ENCODE measurements around the gene COL4A4. TPM values are rescaled to one million over a fixed set of nuclear protein-coding genes. Genes with fewer than 3 reads are reported as not detected.
A peak's percentile ranks its signal among the peaks of the same experiment; 100 is the strongest.

COL4A4 gene
- total RNA-seq, 2 experiments from 2014 or later, result 0.06 to 0.15 TPM

DNA sequence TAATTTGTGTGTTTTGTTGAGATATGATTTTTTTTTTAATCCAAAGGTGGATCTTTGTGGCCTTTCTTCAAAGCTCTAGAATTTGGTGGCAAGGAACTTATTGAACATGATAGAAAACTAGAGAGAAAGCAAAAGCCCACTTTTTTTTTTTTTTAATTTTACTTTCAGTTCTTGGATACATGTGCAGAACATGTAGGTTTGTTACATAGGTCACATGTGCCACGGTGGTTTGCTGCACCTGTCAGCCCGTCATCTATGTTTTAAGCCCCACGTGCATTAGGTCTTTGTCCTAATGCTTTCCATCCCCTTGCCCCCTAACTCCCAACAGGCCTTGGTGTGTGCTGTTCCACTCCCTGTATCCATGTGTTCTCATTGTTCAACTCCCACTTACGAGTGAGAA lies 192.2 kb downstream of the COL4A4 start:
- no peak for DNase-seq
- Mint-ChIP-seq H3K4me3 (peak overlapping the region; percentile 62), H3K36me3 (ENCODE audit: low read depth) (peaks cover 2% of the 10 kb centered on the region), H3K27me3 (no peaks in the 10 kb centered on the region), H3K4me1 (peaks cover 42% of the 10 kb centered on the region), H3K27ac (peak overlapping the region; percentile 92), H3K9me3 (peaks cover 5% of the 10 kb centered on the region)
- CTCF ChIA-PET, result interaction anchor here (0.6 kb wide), 2 partner anchors 19 to 59 kb away, joined by 5 read pairs; no protein-coding TSS in a partner anchor
- POLR2A ChIA-PET, result no interaction called here

DNA sequence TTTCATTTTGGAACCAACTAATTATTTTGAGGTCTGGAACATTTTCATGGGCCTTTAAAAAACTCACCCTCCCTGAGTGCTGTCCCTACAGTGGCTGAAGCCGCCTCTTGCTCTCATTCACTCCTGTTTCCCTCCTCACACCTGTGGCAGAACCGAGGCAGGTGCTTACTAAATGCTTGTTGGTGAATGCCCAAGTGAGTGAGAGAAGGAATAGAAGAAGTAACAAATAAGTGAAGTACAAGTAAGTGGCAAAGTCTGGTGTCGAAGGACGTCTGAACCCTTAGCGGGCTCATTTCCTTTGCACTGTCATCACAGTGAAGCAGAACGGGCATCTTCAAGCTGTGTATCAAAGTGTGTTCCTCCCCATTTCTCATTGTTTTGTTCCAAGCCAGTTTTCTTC lies 192.9 kb downstream of the COL4A4 start:
- ChIA-PET POLR2A (no interaction called here), CTCF (interaction anchor here (0.6 kb wide), 2 partner anchors 19 to 59 kb away, joined by 5 read pairs; no protein-coding TSS in a partner anchor)
- peak overlapping the region; percentile 62 for H3K4me3 Mint-ChIP-seq
- H3K27ac Mint-ChIP-seq, result peak overlapping the region; percentile 92
- H3K9me3 Mint-ChIP-seq, result peaks cover 5% of the 10 kb centered on the region
- H3K27me3 Mint-ChIP-seq, result no peaks in the 10 kb centered on the region
- H3K4me1 Mint-ChIP-seq, result peaks cover 42% of the 10 kb centered on the region
- H3K36me3 Mint-ChIP-seq (ENCODE audit: low read depth), result peaks cover 2% of the 10 kb centered on the region
- DNase-seq, result peak; percentile 11

GRCh38 chr2:226970362-226970761 lies 193.6 kb downstream of the COL4A4 start:
- CTCF ChIA-PET, result no interaction called here
- DNase-seq, result no peak

DNA sequence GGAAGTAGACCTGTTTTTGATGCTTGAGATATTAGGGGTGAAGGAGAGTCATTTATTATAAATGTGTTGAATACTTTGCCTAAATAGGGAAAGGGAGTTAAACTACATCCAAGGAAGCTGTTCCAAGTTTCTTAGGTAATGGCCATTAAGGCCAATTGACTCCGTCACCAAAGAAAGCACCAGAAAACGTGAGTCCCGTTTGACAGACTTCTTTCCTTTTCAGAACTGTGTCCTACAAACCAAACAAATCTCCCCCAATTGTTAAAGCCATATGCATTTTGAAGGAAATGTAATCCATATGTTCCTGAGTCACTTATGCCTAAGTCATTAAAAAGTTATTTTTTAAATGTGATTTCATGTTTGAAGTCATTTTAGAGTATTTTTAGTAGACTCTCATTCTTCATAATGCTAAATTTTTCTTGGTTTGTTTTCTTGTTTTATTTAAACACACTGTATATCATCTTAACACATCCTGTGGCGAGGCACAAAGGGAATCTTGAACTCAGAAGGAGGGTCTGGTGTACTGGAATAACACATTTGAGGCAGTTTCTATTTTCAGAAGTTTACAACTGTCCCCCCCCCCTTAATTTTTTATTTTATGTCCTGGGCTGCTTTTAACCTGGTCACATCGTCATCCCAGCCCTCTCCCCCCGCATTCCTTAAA lies 194.5 kb downstream of the COL4A4 start:
- Mint-ChIP-seq H3K27ac (peak overlapping the region; percentile 92), H3K9me3 (peaks cover 5% of the 10 kb centered on the region), H3K36me3 (ENCODE audit: low read depth) (no peaks in the 10 kb centered on the region), H3K4me3 (no peak overlapping the region), H3K4me1 (peaks cover 42% of the 10 kb centered on the region), H3K27me3 (no peaks in the 10 kb centered on the region)
- no peak for DNase-seq
- ChIA-PET POLR2A (interaction anchor here (0.7 kb wide), 1 partner anchor 170 kb away, joined by 4 read pairs; the partner anchor contains the start of gene IRS1), CTCF (no interaction called here)

More at GRCh38 chr2:226970362-226970761, 193.6 kb downstream of the COL4A4 start:
- POLR2A ChIA-PET, result interaction anchor here (0.7 kb wide), 1 partner anchor 171 kb away, joined by 4 read pairs; the partner anchor contains the start of gene IRS1
- Mint-ChIP-seq H3K4me1 (peaks cover 42% of the 10 kb centered on the region), H3K27me3 (no peaks in the 10 kb centered on the region), H3K36me3 (ENCODE audit: low read depth) (peaks cover 2% of the 10 kb centered on the region), H3K9me3 (peaks cover 5% of the 10 kb centered on the region), H3K4me3 (peak overlapping the region; percentile 62), H3K27ac (peak overlapping the region; percentile 92)

DNA sequence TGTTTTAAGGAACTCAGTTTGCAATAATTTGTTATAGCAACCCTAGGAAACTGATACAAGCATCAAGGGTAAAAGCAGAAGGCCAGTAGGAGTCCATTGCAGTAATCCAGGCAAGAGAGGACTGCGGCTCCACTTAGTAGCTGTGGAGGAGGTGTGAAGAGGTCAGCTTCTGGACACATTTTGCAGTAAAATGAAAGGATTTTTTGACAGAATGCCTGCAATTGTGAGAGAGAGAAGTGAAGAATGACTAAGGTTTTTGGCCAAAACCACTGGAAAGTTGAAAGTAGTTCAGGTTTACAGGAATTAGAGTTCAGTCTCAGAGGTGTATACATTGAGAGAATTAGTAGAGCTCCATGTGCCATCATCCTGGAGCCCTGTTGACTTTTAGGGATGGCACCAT lies 198.6 kb downstream of the COL4A4 start:
- H3K4me1 Mint-ChIP-seq, result peaks cover 12% of the 10 kb centered on the region
- no peaks in the 10 kb centered on the region for H3K27me3 Mint-ChIP-seq
- H3K36me3 Mint-ChIP-seq (ENCODE audit: low read depth), result no peaks in the 10 kb centered on the region
- H3K4me3 Mint-ChIP-seq, result no peak overlapping the region
- H3K9me3 Mint-ChIP-seq, result no peaks in the 10 kb centered on the region
- ChIA-PET CTCF (no interaction called here), POLR2A (no interaction called here)
- no peak for DNase-seq
- H3K27ac Mint-ChIP-seq, result no peak overlapping the region

DNA sequence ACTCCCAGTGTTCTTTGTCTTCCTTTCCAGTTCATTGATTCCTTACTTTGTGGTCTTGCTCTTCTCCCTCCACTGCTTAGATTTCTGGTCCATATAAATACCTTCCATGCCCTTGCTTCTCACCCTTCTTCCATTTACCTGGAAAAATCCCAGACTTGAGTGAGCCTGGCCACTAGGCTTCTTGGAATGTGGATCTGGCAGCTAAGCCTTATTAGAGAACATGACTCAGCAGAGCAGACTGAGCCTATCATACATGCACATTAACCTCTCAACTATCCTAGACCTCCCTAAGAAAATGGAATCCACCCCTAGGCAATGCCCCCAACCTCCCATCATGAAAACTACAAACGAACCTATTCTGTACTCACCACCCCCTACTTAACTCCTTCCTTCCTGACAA lies 200.5 kb downstream of the COL4A4 start:
- CTCF ChIA-PET, result interaction anchor here (1.1 kb wide), 1 partner anchor 10 kb away, joined by 3 read pairs; no protein-coding TSS in a partner anchor
- Mint-ChIP-seq H3K27me3 (no peaks in the 10 kb centered on the region), H3K4me1 (no peaks in the 10 kb centered on the region), H3K4me3 (no peak overlapping the region), H3K36me3 (ENCODE audit: low read depth) (no peaks in the 10 kb centered on the region), H3K27ac (no peak overlapping the region), H3K9me3 (no peaks in the 10 kb centered on the region)
- DNase-seq, result no peak
- POLR2A ChIA-PET, result no interaction called here

DNA sequence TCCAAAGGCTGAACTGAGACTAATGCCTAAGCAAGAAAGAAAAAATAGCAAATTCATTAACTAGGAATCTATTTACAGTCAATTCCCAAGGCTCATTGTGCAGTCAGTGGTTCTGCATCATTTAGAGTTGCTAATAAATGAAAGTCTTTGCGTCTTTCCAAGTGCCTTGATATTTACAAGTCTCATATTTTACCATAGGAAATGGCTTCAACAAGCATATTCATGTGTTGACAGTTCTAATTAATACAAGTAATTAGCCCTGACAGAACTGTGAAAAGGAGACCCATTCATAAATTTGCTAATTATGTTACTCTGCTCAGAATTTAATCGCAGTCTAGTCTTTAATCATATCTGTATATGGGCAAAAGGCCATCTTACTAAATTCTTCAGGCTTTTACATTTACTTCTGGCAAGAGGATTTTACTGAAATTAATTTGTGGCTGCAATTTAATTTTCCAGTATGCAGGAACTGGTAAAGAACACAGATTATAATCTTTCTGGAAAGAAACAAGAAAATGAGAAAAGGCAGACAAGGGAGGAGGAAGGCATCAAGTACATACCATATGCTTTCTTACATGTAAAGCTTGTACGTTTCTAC lies 201.7 kb downstream of the COL4A4 start:
- H3K27ac Mint-ChIP-seq, result no peak overlapping the region
- DNase-seq, result no peak
- ChIA-PET POLR2A (no interaction called here), CTCF (no interaction called here)
- no peaks in the 10 kb centered on the region for H3K4me1 Mint-ChIP-seq
- H3K36me3 Mint-ChIP-seq (ENCODE audit: low read depth), result no peaks in the 10 kb centered on the region
- H3K4me3 Mint-ChIP-seq, result no peak overlapping the region
- H3K27me3 Mint-ChIP-seq, result no peaks in the 10 kb centered on the region
- H3K9me3 Mint-ChIP-seq, result peaks cover 3% of the 10 kb centered on the region

GRCh38 chr2:226959418-226959817 lies 204.6 kb downstream of the COL4A4 start:
- CTCF ChIA-PET, result no interaction called here
- no peak overlapping the region for H3K27ac Mint-ChIP-seq
- peaks cover 3% of the 10 kb centered on the region for H3K4me1 Mint-ChIP-seq
- peaks cover 11% of the 10 kb centered on the region for H3K9me3 Mint-ChIP-seq
- POLR2A ChIA-PET, result interaction anchor here (0.7 kb wide), 1 partner anchor 10 kb away, joined by 3 read pairs; no protein-coding TSS in a partner anchor
- peaks cover 6% of the 10 kb centered on the region for H3K36me3 Mint-ChIP-seq (ENCODE audit: low read depth)
- no peaks in the 10 kb centered on the region for H3K27me3 Mint-ChIP-seq
- no peak overlapping the region for H3K4me3 Mint-ChIP-seq
- no peak for DNase-seq

DNA sequence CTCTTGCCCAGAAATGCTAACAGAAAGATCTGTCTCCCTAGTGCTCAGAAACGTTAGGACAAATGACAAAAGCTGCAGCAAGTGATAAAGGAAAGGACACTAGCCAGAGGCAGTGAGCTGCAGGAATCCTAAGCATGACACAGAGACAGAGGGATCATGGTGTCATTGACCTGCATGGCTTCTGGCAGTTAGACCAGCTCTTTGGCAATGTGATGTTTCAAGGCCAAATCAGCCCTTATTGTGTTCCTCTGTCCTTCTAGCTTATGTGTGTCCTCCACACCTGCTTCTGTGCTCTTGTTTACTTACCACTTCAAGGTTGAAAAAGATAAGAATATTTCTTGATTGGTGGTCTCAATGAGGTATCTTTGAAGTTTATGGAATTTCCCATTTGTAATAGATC lies 207.3 kb downstream of the COL4A4 start:
- no peak for DNase-seq
- ChIA-PET POLR2A (no interaction called here), CTCF (no interaction called here)
- no peaks in the 10 kb centered on the region for H3K27me3 Mint-ChIP-seq
- H3K36me3 Mint-ChIP-seq (ENCODE audit: low read depth), result peaks cover 16% of the 10 kb centered on the region
- H3K4me3 Mint-ChIP-seq, result no peak overlapping the region
- H3K4me1 Mint-ChIP-seq, result peaks cover 14% of the 10 kb centered on the region
- no peak overlapping the region for H3K27ac Mint-ChIP-seq
- H3K9me3 Mint-ChIP-seq, result peaks cover 16% of the 10 kb centered on the region

DNA sequence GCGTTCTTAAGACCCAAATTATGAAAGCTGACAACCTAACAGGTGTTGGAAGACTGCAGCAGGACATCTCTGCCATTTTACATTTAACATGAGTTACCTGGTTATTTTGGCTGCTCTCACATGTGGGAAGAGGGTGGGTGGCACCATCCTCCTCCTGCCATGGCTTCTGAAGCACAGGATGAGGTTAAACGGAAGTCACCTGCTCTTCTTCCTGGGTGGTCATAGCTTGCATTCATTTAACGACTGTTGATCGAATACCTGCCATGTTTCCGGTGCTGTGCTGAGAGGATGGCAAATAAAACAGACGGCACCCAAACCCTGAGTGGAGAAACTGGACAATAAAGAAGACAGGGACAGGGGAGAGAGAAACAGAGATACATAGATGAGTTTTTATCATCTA lies 210.2 kb downstream of the COL4A4 start:
- Mint-ChIP-seq H3K4me1 (peaks cover 14% of the 10 kb centered on the region), H3K36me3 (ENCODE audit: low read depth) (peaks cover 20% of the 10 kb centered on the region), H3K9me3 (peaks cover 16% of the 10 kb centered on the region), H3K27ac (peak overlapping the region; percentile 76), H3K27me3 (no peaks in the 10 kb centered on the region), H3K4me3 (no peak overlapping the region)
- ChIA-PET CTCF (interaction anchor here (1.1 to 1.3 kb wide), 2 partner anchors 10 to 29 kb away, joined by 3 read pairs; no protein-coding TSS in a partner anchor), POLR2A (no interaction called here)
- peak; percentile 7 for DNase-seq

DNA sequence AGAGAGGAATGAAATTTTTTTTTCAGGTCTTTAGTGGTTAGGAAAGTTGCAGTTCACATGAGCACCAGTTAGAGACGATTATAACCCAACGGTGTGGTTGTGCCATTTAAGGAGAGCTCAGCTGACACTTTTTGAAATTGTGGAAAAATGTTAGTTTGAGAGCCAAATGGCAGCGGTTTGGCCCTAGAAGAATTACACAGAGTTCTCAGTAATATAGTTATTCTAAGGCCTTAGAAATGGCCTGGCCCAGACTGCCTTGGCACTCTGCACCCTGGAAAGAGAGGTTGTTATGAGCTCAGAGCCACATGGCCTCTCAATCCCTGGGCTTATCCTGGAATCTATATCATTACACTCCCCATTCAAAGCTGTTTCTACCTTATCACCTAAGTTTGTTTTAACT lies 210.8 kb downstream of the COL4A4 start:
- Mint-ChIP-seq H3K9me3 (peaks cover 18% of the 10 kb centered on the region), H3K36me3 (ENCODE audit: low read depth) (peaks cover 20% of the 10 kb centered on the region), H3K4me3 (no peak overlapping the region), H3K4me1 (peaks cover 14% of the 10 kb centered on the region), H3K27me3 (no peaks in the 10 kb centered on the region), H3K27ac (no peak overlapping the region)
- ChIA-PET CTCF (interaction anchor here (1.1 to 1.3 kb wide), 2 partner anchors 10 to 29 kb away, joined by 3 read pairs; no protein-coding TSS in a partner anchor), POLR2A (no interaction called here)
- DNase-seq, result no peak

All from activated CD4-positive, alpha-beta T cell treated with anti-CD3 and anti-CD28 coated beads, Interleukin-2, amount 10 ng/mL, durations not matched to agents 7 days and 5 days (primary cell).